Neural progenitor cell (in vitro differentiated cells): ENCODE results near the gene EPHA3. TPM values are rescaled to one million over a fixed set of nuclear protein-coding genes. Genes with fewer than 3 reads are reported as not detected.

Experiments
- DNase-seq: peaks from one replicate; pipeline ENCODE4 v3.0.0-alpha.2; 2016; ENCODE audit warnings: low spot score
- H2AFZ ChIP-seq: fragments of 200-600 bp; sonication (generic); replicated peaks from 2 replicates; pipeline ENCODE4 v1.6.1; 2016; ENCODE audit warnings: antibody characterized with exemption
- H3F3A ChIP-seq: fragments of 200-600 bp; sonication (generic); 2 replicates; pipeline ENCODE4 v1.6.1; 2016; ENCODE audit warnings: antibody characterized with exemption, low read depth
- H3K27ac ChIP-seq: fragments of 200-600 bp; sonication (generic); 2 replicates; pipeline ENCODE4 v1.5.1; 2016; ENCODE audit warnings: mild to moderate bottlenecking
- H3K27me3 ChIP-seq: fragments of 200-600 bp; sonication (generic); 2 replicates; pipeline ENCODE4 v1.6.1; 2016; ENCODE audit warnings: mild to moderate bottlenecking, moderate library complexity
- H3K36me3 ChIP-seq: fragments of 200-600 bp; sonication (generic); 2 replicates; pipeline ENCODE4 v1.5.1; 2016
- H3K4me1 ChIP-seq: fragments of 200-600 bp; sonication (generic); 2 replicates; pipeline ENCODE4 v1.6.1; 2016; ENCODE audit warnings: mixed run types
- H3K4me2 ChIP-seq: fragments of 200-600 bp; sonication (generic); 2 replicates; pipeline ENCODE4 v1.6.1; 2016
- H3K4me3 ChIP-seq: fragments of 200-600 bp; sonication (generic); 2 replicates; pipeline ENCODE4 v1.5.1; 2016
- H3K79me2 ChIP-seq: fragments of 200-600 bp; sonication (generic); 2 replicates; pipeline ENCODE4 v1.6.1; 2016; ENCODE audit warnings: low read depth
- H3K9ac ChIP-seq: fragments of 200-600 bp; sonication (generic); 2 replicates; pipeline ENCODE4 v1.6.1; 2016
- H3K9me3 ChIP-seq: fragments of 200-600 bp; sonication (generic); 2 replicates; pipeline ENCODE4 v1.5.1; 2016; ENCODE audit warnings: low read depth
- H4K20me1 ChIP-seq: fragments of 200-600 bp; sonication (generic); 2 replicates; pipeline ENCODE4 v1.6.1; 2016; ENCODE audit warnings: low read depth
- H3K27ac Mint-ChIP-seq: 3 replicates; pipeline ENCODE4 v1.8.0; 2021; ENCODE audit warnings: mixed read lengths
- H3K27me3 Mint-ChIP-seq: 2 replicates; pipeline ENCODE4 v1.8.0; 2022; ENCODE audit warnings: low read depth, mild to moderate bottlenecking, inconsistent platforms, moderate library complexity, mixed read lengths; ENCODE audit not compliant: insufficient read depth
- H3K36me3 Mint-ChIP-seq: 3 replicates; pipeline ENCODE4 v1.8.0; 2021; ENCODE audit warnings: mixed read lengths
- H3K4me1 Mint-ChIP-seq: 3 replicates; pipeline ENCODE4 v1.8.0; 2021; ENCODE audit warnings: mixed read lengths
- H3K4me3 Mint-ChIP-seq: 3 replicates; pipeline ENCODE4 v1.8.0; 2021; ENCODE audit warnings: mild to moderate bottlenecking, moderate library complexity, mixed read lengths
- H3K9me3 Mint-ChIP-seq: 3 replicates; pipeline ENCODE4 v1.8.0; 2020; ENCODE audit warnings: mixed read lengths
- CTCF ChIP-seq: fragments of 200-600 bp; sonication (generic); IDR thresholded peaks from 2 replicates; pipeline ENCODE4 v1.5.1; 2017; ENCODE audit warnings: antibody characterized with exemption, mild to moderate bottlenecking
- EZH2 ChIP-seq: fragments of 200-600 bp; sonication (generic); IDR thresholded peaks from 2 replicates; pipeline ENCODE4 v1.6.1; 2017; ENCODE audit warnings: antibody characterized with exemption, mild to moderate bottlenecking, moderate library complexity
- EZH2phosphoT487 ChIP-seq: fragments of 200-600 bp; sonication (generic); IDR thresholded peaks from 2 replicates; pipeline ENCODE4 v1.6.1; 2017; ENCODE audit warnings: antibody characterized with exemption
- total RNA-seq: library from RNA; depleted of rRNA; stranded (reverse); fragments of >200 nt; gene quantifications from 2 replicates; pipeline ENCODE4 v1.2.3, GENCODE V29; 2015; ENCODE audit warnings: low replicate concordance

The EPHA3 gene
- total RNA-seq, 1 donor from 2014 or later = 0.36 TPM

- H3K36me3 ChIP-seq = no peaks in the 10 kb centered on the region
Measured at GRCh38 chr3:89238846-89239245, 131.4 kb downstream of the EPHA3 start.

GRCh38 chr3:89239774-89240173, 132.4 kb downstream of the EPHA3 start:
- Mint-ChIP-seq H3K4me1 (peaks cover 19% of the 10 kb centered on the region), H3K4me3 (no peak overlapping the region), H3K27ac (no peak overlapping the region), H3K27me3 (no peaks in the 10 kb centered on the region), H3K36me3 (peaks cover 2% of the 10 kb centered on the region), H3K9me3 (peaks cover 5% of the 10 kb centered on the region)
- no peak overlapping the region for H2AFZ ChIP-seq
- no peaks in the 10 kb centered on the region for H4K20me1 ChIP-seq
- H3K9me3 ChIP-seq = no peaks in the 10 kb centered on the region
- no peaks in the 10 kb centered on the region for H3K36me3 ChIP-seq
- TF ChIP-seq CTCF (no peak), EZH2phosphoT487 (no peak), EZH2 (no peak)
- H3K79me2 ChIP-seq = no peaks in the 10 kb centered on the region
- no peak overlapping the region for H3K9ac ChIP-seq
- H3K4me1 ChIP-seq = no peaks in the 10 kb centered on the region
- no peaks in the 10 kb centered on the region for H3K27me3 ChIP-seq
- no peak overlapping the region for H3K4me3 ChIP-seq
- H3F3A ChIP-seq = no peaks in the 10 kb centered on the region
- no peak for DNase-seq
- H3K27ac ChIP-seq = no peak overlapping the region
- no peak overlapping the region for H3K4me2 ChIP-seq

More at GRCh38 chr3:89238846-89239245, 131.4 kb downstream of the EPHA3 start:
- Histone ChIP-seq H3K9ac (no peak overlapping the region), H3F3A (no peaks in the 10 kb centered on the region), H3K9me3 (no peaks in the 10 kb centered on the region), H3K79me2 (no peaks in the 10 kb centered on the region), H3K4me1 (no peaks in the 10 kb centered on the region), H3K27ac (no peak overlapping the region), H3K4me3 (no peak overlapping the region), H3K4me2 (no peak overlapping the region), H2AFZ (no peak overlapping the region), H3K27me3 (no peaks in the 10 kb centered on the region), H4K20me1 (no peaks in the 10 kb centered on the region)
- Mint-ChIP-seq H3K27ac (peak overlapping the region; percentile 21), H3K9me3 (peaks cover 5% of the 10 kb centered on the region), H3K36me3 (peaks cover 2% of the 10 kb centered on the region), H3K4me3 (no peak overlapping the region), H3K27me3 (peaks cover 2% of the 10 kb centered on the region), H3K4me1 (peaks cover 18% of the 10 kb centered on the region)
- TF ChIP-seq EZH2phosphoT487 (no peak), CTCF (no peak), EZH2 (no peak)
- no peak for DNase-seq

- Histone ChIP-seq H3K9ac (no peak overlapping the region), H3K9me3 (no peaks in the 10 kb centered on the region), H3K4me2 (peak overlapping the region; percentile 14), H3K4me1 (peaks cover 17% of the 10 kb centered on the region), H3K27me3 (no peaks in the 10 kb centered on the region), H3K36me3 (no peaks in the 10 kb centered on the region), H3F3A (no peaks in the 10 kb centered on the region), H3K27ac (no peak overlapping the region), H4K20me1 (no peaks in the 10 kb centered on the region), H3K4me3 (no peak overlapping the region), H3K79me2 (no peaks in the 10 kb centered on the region), H2AFZ (no peak overlapping the region)
- H3K27ac Mint-ChIP-seq = peak overlapping the region; percentile 97
- TF ChIP-seq CTCF (no peak), EZH2phosphoT487 (no peak), EZH2 (no peak)
- peaks cover 8% of the 10 kb centered on the region for H3K9me3 Mint-ChIP-seq
- H3K4me3 Mint-ChIP-seq = peak overlapping the region; percentile 16
- H3K4me1 Mint-ChIP-seq = peaks cover 48% of the 10 kb centered on the region
- no peaks in the 10 kb centered on the region for H3K27me3 Mint-ChIP-seq
- peaks cover 9% of the 10 kb centered on the region for H3K36me3 Mint-ChIP-seq
- DNase-seq = no peak
Measured at GRCh38 chr3:89245612-89246011, 138.2 kb downstream of the EPHA3 start.
